ENCODE results near the gene SARDH.

Gene SARDH

DNA sequence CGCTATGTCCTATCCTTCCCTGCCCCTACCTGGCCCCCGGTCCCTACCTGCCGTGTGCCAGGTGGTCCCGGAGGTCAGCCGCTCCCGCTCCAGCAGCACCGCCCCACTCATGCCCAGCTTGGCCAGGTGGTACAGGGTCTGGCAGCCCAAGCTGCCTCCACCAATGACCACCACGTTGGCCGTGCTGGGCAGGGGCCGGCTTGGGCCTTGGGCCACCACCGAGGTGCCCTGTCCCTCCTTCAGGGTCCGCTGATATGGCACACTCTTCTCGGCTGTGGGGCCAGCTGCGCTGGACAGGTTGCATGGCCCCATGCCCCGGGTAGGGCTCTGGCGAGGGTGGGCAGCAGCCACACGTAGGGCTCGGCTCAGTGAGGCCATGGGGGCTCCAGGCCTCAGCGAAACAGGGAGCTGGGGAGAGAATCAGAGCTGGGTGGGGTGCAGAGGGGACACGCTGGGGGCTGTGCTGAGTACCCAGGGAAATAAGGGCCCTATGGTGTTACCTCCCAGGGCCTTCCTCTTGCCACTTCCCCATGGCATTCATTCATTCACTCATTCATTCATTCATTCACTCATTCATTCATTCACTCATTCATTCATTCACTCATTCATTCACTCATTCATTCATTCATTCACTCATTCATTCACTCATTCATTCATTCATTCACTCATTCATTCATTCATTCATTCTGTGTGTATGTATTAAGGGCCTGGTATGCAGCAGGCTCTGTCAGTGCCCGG lies 4.2 kb downstream of the SARDH start:
- no peak for DNase-seq (ENCODE audit: low read depth)

DNA sequence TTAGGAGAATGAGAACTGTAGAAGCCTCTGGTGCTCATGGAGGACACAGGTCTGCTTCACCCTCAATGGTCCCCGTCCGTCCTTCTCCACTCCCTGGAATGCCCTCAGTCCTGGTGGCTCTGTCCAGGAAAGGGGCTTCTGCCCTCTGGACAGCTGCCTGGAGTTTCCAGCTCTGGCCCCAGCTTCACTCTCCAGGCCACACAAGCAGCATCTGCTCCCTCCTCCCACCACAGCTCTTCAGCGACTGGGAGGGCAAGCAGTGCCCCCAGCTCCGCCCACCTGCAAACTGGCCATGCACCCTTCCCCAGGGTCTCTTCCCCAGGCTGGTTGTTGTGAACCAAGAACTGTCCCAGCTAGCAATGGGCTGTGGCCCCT lies 4.7 kb downstream of the SARDH start:
- DNase-seq (ENCODE audit: low read depth): no peak

DNA sequence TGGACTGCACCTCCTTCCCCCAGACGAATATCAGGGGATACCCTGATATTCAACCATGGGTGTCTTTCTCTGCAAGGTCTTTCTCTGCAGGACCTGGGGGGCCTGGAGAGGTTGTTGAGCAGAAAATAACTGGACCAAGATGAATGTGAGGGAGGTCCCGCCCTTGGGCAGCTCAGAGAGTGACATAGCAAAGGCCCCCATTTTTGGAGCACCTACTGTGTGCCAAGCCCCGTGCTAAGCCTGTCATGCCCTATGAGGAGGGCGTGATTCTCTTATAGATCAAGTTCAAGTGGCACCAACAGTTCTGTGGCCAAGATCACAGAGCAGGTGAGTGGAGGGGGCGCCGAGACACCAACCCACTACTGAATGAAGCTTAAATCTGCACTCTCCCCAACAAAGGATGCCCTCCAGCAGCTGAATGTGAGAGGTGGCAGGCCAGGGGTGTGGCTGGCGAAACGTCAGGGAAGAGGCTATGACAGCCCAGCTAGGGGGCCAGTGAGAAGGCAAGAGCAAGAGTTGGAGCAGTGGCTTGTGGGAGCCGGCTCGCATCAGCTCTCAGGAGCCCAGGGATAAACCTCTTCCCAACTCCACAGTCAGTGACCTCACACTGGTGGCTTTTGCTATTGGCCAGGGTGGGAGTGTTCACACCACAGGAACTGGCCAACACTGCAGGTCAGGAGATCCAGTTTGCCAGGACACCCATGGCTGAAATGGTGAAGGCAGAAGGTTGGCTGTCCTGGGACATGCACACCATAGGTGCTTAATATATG lies 5.3 kb downstream of the SARDH start:
- no peak for DNase-seq (ENCODE audit: low read depth)

DNA sequence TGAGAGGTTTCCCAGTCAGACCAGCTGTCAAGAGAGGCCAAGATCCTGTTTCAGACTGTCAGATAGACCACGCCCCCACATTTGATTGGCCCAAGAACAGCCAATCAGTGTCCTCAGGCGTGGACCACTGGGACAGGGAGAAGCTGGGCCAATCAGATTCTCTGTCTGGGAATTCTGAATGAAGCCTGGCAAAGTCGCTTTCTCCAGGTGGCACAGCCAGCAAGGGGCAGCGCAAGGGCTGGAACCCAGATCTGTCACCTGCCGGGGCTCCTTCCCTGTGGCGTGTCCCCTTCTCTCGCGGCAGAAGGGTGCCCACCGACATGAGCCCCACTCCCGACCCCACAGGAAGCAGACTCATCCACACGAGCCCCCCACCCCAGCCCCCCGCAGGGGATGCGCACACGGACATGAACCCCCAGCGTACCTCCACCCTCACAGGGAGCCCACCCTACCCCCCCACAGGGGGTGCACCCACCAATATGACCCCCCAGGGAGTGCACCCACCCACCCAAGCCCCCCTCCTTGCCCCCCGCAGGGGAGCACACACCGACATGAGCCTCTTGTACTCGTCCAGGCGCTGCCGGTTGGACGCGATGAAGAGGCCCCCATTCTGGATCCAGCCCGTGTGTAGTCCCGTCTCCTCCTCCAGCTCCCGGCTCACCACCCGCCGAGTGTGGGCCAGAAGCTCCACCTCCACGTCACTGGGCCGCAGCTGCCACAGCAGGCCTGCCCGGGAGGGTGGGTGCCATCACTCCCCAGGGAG lies 6.1 kb downstream of the SARDH start:
- DNase-seq (ENCODE audit: low read depth): no peak

DNA sequence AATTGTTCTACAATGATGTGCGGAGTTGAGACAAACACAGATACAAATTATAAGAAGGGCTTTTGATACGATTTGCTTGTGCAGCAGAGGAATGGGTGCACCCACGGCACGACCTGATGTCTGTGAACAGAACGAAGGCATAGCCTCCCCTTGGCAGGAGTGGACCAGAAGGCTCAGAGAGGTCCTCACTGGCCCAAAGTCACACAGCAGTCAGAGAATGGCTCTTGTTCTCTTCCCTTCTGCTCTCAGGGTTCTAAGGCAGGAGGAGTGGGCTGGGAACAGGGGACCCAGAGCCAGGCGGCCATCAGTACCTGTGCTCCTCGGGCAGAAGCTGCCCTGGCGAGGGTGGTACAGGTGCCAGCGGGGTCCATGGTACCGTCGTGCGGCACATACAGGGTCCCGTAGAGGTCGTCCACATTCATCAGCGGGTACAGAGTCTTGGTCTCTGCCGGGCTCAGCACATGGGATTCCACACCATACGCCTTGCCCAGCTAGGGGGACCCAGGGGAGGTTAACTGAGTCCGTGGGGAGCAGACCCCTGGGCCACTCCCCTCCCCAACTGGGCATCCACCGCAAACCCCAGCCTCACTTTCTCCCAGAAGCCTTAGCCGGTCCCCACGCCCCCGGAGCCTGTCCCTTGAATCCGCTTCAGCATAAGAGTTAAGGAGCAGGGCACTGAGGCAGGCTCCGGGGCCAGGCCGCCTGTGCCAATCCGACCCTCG lies 7.0 kb downstream of the SARDH start:
- no peak for DNase-seq (ENCODE audit: low read depth)

DNA sequence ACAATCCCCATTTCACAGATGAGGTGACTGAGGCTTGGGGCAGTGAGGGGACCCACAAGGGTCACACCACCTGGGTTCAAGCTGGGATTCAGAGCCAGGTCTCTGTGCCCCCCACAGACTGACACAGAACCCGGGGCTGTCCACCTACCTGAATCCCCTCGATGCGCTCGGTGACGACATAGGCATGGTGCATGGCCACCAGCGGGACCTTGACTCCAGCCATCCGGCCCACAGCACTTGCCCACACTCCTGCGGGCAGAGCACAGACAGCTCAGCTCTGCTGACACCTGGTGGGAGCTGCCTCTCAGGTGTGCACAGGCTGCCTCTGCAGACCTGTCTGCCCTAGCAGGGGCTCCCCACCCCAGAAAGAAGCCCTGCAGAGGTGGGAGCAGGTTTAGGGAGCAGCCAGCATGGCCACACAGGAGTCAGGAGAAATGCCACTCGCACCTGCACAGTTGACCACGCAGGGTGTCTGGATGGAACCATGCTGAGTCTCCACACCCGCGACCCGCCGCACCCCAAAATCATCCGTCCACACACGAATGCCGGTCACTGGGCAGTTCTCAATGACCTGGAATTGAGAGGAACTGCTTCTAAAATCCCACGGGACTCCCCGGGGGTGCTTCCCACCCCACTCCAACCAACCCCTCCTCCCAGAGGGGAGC lies 8.4 kb downstream of the SARDH start:
- DNase-seq (ENCODE audit: low read depth): no peak

DNA sequence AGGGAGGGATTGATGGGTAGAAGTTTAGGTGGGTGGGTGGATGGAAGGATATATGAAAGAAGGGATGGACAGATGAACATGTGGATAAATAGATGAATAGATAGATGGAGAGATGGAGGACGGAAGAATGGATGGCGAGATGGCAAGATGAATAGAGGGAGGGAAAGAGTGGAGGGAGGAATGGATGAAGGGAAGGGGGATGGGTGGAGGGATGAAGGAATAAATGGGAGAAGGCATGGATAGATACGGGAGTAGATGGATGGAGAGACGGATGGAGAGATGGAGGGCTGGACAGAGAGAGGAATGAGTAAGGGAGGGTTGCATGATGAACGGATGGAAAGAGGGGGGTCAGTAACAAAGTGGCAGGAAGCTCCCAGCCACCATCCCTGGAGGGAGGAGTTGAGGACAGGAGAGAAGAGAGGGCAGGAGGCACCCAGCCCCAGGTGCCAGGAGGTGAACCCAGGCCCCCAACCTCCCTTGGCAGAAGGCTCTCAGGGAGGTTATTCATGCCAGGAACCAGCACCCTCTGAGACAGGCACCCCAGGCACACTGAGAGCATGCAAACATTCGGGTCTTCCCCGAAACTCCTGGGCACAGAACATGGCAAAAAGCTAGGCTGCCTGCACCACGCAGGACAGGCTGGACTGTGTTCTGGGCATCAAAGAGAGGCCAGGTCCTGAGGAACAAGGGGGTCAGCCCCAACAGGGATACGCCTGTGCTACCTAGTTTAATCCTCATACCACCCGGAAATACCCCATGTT lies 9.1 kb downstream of the SARDH start:
- DNase-seq (ENCODE audit: low read depth): no peak

DNA sequence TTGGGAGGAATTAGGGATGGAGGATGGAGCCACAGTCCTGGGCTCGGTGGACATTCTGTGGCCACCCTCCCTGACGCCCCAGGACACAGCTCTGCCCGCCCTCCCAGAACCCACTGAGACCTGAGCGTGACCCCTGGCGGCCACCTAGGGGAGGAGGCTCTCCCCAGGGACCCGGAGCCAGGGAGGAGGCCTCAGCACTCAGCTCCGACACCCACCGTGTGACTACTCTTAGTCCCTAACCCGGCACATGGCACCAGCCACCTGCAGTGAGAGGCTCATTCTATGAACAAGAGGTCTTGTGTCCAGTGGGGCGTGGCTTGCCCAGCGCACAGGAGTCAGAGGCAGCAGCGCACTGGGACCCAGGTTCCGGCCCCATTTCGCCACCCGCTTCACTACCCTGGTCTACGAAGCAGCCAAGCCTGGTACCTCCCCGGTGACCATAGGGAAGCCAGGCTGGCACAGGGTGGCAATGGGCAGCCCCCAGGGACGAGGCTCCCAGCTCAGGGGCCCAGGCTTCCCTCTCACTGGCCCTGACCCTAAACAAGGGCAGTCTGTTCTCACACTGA lies 10.2 kb downstream of the SARDH start:
- no peak for DNase-seq (ENCODE audit: low read depth)

DNA sequence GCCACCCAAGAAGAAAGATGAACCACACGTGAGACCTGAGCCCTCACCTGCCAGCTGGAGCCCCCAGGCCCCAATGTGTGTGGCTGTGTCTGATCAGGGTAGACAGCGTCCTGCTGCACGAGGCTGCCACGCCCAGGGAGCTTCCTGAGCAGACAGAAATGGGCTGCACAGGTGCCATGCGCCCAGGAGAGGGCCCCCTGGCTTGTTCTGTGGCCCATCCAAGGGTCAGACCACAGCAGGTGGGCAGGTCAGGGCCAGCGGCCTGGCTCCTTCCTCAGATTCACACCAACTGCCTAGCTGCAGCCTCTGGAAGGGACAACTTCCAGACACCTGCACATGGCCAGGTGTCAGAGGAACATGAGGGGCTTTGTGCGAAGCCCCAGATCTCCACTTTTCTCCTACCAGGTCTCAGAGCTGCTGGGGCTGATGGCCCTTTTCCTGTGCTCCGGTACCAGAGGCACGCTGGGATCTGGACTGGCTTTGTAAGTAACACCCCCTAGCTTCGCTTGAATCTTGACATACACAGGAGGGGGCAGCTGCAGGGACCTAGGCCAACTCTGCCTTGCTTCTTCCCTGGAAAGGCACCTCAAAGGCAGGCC lies 10.8 kb downstream of the SARDH start:
- no peak for DNase-seq (ENCODE audit: low read depth)

DNA sequence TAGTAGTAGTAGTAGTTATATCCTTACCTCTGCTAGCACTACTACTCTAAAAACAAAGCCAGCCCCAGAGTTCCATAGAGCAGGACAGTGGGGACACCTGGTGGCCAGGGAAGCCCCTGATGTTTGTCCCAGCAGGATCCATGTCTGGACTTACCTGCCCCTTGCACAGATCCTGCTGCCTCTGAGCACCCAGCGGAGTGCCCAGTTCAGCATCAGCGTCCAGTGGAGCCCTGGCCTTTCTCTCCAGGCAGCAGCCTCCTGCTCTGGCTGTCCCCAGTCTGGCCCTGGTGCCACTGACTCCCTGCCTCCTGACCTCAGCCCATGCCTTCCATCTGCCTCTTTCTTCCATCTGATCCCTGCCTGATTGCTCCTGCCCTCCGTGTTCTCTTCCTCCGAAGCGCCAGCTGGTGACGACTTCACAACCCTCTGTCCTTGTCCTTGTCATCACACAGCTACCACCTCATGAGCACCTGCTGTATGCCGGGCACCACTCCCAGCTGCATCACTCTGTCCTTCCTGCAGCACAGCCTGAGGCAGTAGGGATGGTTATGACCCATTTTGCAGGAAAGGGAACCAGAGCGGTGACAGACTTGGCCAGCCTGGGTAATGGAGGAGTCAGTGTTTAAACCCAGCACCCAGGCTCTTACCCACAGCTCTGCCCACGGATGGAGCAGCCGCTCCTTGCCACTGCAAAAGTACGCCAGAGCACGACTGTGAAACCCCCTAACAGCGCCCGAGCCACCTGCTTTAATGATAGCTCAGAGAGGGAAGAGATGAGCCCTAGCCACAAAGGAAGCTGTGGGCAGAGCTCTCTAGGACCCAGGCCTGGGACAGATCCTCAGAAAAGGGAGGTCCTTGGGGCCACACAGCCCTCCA lies 11.5 kb downstream of the SARDH start:
- DNase-seq (ENCODE audit: low read depth): peak; percentile 49

DNA sequence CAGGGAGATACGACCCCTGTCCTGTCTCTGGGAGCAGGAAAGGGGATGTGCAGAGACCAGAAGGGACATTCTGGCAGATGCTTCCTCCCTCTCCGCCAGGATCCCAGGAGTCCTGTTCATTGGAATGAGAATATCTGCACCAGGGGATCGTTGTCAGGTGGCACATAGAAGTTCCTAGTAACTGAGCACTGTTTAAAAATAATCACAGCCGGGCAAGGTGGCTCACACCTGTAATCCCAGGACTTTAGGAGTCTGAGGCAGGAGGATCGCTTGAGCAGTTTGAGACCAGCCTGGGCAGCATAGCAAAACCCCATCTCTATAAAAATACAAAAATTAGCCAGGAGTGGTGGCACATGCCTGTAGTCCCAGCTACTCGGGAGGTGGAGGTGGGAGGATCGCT lies 12.3 kb downstream of the SARDH start:
- no peak for DNase-seq (ENCODE audit: low read depth)

DNA sequence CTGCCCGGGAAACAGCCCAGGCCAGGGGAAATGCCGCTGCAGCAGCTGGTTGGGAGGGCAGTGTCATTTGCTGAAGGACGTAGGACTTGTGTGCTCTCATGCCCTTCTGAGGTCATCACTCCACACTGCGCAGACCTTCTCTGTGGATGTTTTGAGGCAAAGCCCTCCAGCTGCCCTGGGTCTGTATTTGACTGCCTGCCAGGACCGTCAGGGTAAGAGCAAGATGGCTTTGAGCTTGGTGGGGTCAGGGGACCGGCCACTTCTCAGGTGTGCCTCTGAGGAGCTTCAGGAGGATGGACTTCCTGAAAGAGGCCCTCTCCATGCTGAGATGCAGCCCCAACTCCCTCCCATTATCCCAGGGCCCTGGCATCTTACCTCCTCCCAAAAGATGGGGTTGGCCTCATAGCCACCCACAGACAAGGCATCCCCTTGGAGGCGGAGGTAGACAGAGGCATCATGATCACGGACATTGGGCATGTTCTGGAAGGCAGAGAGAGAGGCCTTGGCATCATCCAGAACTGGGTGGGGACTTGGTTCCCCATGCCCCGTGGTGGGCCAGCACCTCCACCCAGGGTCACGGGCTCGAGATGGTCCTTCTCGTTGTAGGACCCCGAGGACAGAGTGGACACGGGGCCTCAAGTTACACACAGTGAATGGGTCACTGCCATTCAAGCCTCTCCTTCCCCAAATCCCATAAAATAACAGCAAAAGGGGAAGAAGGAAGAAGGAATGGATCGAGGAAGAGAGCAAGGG lies 19.4 kb downstream of the SARDH start:
- DNase-seq (ENCODE audit: low read depth): no peak

DNA sequence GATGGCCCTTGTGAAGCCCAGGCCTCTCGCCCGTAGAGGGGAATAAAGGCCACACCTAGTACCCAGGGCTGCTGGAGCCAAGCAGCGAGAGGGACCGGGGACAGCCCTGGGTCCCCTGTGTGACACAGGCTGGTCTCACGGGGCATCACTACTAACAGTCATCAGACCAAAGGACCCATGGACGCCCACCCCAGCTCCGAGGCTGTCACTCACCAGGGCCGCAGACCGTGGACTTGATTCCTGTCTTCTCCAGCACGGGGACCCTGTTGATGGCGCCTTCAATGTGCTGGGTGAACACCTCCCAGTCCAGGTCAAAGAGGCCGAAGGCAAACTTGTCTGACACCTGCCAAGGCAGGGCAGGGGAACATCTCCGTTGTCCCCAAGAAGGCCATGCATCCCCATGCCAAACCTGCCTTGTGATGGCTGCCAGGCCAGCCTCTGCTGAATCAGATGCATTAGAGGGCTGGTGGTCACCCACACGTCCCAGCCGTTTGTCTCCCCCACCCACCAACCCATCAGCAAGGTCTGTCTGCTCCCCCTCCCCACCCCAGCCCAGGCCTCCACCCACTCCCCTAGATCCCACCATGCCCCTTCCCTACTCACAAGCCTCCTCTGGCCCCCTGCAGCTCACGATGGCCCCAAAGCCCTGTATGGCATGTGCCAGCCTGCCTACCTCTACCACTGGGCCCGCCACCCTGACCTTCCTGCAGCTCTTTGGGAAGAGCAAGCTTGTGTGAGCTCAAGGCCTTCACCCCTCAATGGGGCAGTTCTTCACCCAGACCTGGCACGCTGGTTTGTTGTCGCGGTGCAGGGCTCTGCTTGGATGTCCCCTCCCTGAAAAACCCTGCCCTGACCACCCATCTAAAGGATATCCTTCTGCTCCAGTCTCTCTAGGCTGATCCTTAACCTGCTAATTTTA lies 20.8 kb downstream of the SARDH start:
- no peak for DNase-seq (ENCODE audit: low read depth)

DNA sequence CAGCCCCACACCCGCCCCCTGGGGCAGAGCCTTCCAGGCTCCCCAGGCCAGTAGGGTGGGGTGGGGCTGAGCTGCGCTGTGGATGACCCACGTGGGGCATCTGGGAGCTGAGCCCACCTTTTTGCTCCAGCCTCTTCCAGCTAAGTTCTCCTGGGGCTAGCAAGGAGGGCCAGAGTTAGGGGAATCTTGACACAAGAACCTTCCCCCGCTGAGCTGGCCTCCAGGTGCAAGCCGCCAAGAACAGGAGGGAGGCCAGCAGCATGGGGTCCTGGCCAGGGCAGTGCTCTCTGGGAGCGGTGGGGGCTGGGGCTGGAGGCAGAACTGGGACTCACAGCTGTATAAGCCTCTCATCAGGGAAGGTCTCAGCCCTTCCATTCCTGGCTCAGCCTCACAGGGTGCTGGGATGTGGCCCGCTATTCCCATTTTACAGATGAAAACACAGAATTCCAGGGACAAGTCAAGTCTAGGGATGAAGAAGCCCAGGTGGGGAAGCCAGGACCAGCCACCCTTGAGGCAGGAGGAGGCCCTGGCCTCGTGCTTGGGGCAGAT lies 21.5 kb downstream of the SARDH start:
- DNase-seq (ENCODE audit: low read depth): no peak

DNA sequence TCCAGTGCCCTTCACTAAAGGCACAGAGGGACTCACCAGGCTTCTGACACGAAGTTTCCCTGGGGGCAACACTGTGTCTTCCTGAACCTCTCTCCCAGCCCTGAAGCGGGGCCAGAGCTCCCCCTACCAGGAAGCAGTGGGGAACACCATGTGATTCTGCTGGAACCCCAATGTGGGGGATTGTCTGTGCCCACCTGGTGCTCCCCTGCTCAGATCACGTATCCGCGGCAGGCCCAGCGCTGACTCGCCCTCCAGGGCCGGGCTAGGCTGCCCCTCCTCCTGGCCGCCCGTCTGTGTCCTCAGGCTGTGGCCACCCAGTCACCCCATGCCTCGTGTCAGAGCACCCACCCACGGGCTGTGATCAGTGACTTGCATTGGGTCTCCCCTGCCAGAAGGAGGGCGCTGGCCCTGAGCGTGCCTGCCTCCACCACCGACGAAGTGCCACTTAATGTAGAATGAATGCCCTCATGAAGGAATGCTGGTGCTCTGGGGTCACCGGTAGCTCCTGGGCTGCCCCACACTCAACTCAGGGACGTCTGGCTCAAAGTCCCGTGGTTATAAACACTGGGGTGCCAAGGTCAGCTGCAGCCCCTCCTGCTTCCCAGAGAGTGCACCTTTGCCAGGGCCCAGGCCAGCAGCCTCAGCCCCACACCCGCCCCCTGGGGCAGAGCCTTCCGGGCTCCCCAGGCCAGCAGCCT lies 22.1 kb downstream of the SARDH start:
- DNase-seq (ENCODE audit: low read depth): no peak

DNA sequence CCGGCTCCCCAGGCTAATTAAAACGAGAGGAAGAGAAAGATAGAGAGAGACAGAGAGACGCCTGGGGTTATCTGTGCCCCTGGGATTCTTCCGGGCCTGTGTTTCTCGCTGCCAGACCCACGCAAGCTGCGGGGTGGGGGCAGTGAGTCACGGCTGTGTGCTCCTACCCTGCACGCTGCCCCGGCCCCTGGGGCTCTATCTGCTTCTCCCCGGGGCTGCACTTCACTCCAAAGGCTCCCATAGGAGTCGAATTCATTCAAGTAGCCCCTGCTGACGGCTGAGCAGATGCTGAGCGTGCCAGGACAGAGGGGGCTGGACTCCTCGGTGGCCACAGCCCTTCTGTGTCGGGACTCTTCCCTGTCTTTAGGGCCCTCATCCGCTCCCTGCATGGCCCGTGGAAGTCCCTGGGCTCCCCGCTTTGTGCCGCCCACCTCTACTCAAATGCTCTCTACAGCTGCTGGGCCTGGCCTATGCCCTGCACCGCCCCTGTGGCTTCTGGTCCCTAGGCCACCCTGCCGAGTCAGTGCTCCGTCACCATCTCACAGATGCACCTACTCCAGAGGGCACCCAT lies 22.8 kb downstream of the SARDH start:
- DNase-seq (ENCODE audit: low read depth): no peak
